GM19372 (cell line): ENCODE measurements around the gene PRSS12.
"Not testable (repeated sequence)": the region's sequence is repeated elsewhere in the genome, so short reads cannot be mapped to it uniquely, and the experiment has no call there.

Experiments used
- ATAC-seq: cut with Tn5 transposase; IDR thresholded peaks from one replicate; pipeline ENCODE4 v1.9.1; 2021; ENCODE audit warnings: mild to moderate bottlenecking, low read depth, moderate library complexity; ENCODE audit not compliant: unreplicated experiment

The PRSS12 gene, protein sequence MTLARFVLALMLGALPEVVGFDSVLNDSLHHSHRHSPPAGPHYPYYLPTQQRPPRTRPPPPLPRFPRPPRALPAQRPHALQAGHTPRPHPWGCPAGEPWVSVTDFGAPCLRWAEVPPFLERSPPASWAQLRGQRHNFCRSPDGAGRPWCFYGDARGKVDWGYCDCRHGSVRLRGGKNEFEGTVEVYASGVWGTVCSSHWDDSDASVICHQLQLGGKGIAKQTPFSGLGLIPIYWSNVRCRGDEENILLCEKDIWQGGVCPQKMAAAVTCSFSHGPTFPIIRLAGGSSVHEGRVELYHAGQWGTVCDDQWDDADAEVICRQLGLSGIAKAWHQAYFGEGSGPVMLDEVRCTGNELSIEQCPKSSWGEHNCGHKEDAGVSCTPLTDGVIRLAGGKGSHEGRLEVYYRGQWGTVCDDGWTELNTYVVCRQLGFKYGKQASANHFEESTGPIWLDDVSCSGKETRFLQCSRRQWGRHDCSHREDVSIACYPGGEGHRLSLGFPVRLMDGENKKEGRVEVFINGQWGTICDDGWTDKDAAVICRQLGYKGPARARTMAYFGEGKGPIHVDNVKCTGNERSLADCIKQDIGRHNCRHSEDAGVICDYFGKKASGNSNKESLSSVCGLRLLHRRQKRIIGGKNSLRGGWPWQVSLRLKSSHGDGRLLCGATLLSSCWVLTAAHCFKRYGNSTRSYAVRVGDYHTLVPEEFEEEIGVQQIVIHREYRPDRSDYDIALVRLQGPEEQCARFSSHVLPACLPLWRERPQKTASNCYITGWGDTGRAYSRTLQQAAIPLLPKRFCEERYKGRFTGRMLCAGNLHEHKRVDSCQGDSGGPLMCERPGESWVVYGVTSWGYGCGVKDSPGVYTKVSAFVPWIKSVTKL

GRCh38 chr4:118352843-118353533 lies at the start of gene PRSS12:
Gene PRSS12, minus strand, starts transcription at chr4:118353003. Its CDS starts 283 bp downstream, at chr4:118352720.
- peak; percentile 97 for ATAC-seq

DNA sequence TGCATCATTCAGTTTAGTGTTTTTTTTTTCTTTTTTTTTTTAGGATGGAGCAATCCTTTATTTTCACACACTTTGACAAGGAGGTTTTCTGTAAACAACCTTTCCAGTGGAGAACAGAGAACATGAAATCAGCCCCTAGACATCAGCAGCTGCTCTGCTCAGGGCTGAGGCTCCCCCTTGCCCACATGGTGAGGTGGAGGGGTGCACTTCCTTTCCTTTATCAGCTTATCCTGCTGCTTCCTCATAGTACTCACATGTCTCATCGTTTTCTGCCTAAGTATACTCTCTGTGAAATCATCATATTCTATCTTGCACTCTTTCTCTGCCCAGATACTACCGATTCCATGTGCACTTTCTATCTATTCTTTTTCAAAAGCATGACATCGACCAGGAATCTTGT lies 47.6 kb upstream of the PRSS12 start:
- no peak for ATAC-seq

DNA sequence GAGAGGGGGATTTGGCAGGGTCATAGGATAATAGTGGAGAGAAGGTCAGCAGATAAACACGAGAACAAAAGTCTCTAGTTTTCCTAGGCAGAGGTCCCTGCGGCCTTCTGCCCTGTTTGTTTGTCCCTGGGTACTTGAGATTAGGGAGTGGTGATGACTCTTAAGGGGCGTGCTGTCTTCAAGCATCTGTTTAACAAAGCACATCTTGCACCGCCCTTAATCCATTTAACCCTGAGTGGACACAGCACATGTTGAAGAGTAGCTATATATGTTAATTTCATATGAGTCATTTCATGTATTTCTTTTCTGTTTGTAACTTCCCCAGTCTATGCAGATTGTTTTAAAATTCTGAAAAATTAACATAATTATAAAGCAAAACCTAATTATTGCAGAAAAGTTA lies 47.1 kb upstream of the PRSS12 start:
- ATAC-seq: not testable (repeated sequence)

DNA sequence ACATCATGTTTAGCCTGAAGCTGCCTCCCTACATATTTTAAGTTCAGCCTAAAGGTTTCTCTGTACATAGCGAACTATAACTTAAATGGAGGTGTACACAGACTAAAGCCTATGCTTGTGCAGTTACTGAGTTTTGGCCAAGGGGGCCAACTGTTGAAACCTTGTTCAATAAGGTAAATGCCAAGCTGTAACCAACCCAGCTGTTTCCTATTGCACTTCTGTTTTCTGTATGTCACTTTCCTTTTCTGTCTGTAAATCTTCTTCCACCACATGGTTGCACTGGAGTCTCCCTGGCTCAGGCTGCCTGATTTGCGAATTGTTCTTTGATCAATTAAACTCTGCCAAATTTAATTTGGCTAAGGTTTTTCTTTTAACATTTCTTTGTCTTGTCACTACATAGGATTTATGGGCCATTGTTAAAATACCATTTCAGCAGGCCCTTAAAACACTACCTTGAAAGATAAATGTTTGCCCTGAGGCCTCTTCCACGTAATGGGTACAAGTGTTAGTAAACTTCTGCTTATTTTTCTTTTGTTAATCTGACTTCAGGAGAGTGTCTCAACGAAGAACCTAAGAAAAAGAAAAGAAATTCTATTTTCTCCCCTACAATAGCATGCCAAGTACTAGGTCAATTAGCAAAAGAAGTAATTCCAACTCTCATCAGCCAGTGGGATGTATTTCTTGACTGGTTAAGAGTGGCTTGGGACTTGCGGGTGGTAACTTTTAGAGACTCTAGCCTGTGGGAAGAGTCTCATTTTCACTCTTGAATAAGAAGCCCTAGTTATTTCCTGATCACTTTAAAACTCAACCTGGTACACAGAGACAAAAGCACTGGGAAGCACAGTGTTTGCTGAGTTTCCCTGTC lies 45.7 kb upstream of the PRSS12 start:
- ATAC-seq: peak; percentile 76

GRCh38 chr4:118397623-118397979 lies 44.8 kb upstream of the PRSS12 start:
- ATAC-seq: no peak

- ATAC-seq: no peak
Observed at GRCh38 chr4:118396881-118397622, 44.2 kb upstream of the PRSS12 start.

DNA sequence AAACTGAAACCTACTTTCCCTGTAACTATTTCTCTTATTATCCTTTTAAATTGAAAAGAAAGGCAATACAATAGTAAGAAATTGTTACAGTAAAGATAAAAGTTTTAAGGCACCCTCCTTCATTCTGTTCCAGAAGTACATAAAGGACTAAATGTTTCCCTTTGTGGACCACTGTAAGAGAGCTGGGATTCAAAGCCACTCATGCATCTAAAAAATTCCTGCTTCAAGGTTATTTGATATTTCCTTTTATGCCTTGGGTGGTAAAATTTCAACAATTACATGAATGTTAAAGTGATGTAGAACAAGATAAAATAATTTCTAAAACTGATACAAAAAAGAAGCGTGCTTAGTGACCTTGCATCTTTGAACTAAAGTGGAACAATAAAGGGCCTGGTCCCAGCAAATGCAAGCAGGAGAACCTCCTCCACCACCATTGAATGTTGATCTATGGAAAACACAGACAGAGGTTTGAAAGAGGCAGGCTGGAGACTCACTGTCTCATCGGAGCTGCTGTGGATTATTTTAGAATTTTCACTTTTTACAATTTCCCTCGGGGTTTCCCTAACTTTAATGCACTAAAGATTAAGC lies 42.3 kb upstream of the PRSS12 start:
- ATAC-seq: no peak

- not testable (repeated sequence) for ATAC-seq
Observed at GRCh38 chr4:118392509-118392908, 39.7 kb upstream of the PRSS12 start.

DNA sequence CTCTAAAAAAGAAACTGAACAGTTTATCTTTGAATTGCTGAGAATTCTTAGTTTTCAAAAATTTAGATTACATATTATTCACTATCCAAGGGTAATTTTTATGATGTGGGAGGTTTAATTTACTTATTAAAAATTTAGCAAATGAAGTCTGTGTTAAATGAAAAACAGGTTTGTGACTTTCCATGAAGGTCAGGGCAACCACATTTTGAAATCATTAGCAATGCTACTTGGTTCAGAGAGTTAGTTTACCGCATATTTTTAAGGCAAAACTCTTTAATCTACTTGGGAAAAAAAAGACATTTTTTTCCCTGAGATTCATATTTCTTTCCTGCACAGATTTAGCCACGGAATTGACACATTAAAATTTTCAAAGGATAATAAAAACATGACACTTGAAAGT lies 37.3 kb upstream of the PRSS12 start:
- ATAC-seq: no peak

GRCh38 chr4:118389721-118390120 lies 36.9 kb upstream of the PRSS12 start:
- no peak for ATAC-seq

- no peak for ATAC-seq
Observed at GRCh38 chr4:118388606-118389005, 35.8 kb upstream of the PRSS12 start.

GRCh38 chr4:118381902-118382301 lies 29.1 kb upstream of the PRSS12 start:
- ATAC-seq: no peak

- no peak for ATAC-seq
Observed at GRCh38 chr4:118373614-118374255, 20.9 kb upstream of the PRSS12 start.

DNA sequence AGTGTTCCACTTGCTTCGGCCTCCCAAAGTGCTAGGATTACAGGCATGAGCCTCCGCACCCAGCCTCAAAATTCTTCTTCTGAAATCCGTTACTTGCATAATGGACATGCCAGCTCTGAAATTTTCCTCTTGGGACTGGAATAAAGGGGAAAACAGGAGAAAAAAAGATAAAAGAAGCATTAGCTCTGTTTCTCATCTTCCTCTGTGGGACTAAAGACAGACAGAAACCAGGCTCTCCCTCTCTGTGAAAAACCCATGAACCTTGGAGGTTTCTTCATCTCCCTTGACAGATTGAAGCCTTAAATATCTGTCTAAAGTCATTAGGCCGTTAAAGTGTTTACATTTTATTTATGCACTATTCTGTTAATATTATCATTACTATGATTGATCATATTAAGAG lies 19.4 kb upstream of the PRSS12 start:
- ATAC-seq: no peak

DNA sequence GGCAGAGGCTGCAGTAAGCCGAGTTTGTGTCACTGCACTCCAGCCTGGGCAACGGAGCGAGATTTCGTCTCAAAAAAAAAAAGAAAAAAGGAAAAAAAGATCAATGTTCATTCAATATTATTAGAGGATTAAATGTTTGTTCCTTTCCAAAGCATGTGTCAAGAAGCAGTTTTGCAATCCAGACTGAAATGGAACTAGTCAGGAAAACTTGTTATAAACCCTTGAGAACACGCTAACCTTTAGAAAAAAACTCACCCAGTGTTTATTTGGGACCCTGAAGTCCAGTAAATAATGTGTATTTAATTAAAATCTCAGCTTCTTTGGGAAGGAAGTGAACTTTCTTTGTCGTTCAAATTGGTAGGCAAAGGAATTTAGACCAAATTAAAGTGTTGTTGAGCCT lies 16.4 kb upstream of the PRSS12 start:
- ATAC-seq: no peak

- no peak for ATAC-seq
Observed at GRCh38 chr4:118367872-118368271, 15.1 kb upstream of the PRSS12 start.

GRCh38 chr4:118367361-118367760 lies 14.6 kb upstream of the PRSS12 start:
- no peak for ATAC-seq

DNA sequence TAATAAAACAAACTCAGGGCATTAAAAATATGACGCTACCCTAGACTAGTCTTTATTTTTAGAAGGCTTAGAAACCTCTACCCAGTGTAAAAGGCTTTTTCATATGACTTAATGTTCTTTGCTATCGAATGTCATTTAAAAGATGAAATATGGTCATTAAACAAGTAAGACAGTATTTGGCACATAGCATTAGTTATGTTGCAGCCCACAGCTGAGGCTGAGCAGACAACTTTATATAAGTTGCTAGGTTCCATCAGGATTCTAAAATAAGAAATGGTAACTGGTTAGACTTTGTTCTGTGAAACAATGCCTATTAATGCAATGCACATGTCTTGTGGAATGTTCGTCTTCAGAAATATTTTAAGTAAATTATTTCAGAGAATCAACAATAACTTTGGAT lies 10.4 kb upstream of the PRSS12 start:
- no peak for ATAC-seq

- no peak for ATAC-seq
Observed at GRCh38 chr4:118361192-118361591, 8.4 kb upstream of the PRSS12 start.
